H4 (cell line): ENCODE results near the gene ATF7IP. TPM values are rescaled to one million over a fixed set of nuclear protein-coding genes. Genes with fewer than 3 reads are reported as not detected.

ENCODE experiments used
- DNase-seq: peaks from one replicate; pipeline ENCODE4 v3.0.0-alpha.2; 2015; ENCODE audit warnings: low spot score
- total RNA-seq: library from RNA; depleted of rRNA; stranded (reverse); fragments of >200 nt; shearing (Covaris generic); gene quantifications from 2 replicates; pipeline ENCODE4 v1.2.3, GENCODE V29; 2014; rRNA removed

Gene ATF7IP
- total RNA-seq, 1 experiment from 2014 or later = 51.3 TPM

GRCh38 chr12:14482886-14483285 is 117.4 kb downstream of the ATF7IP start:
- DNase-seq = no peak

GRCh38 chr12:14495326-14495725 is 129.8 kb downstream of the ATF7IP start:
- no peak for DNase-seq

GRCh38 chr12:14505626-14506596 is 140.4 kb downstream of the ATF7IP start:
- DNase-seq = no peak

- no peak for DNase-seq
Measured at GRCh38 chr12:14510574-14510973, 145.1 kb downstream of the ATF7IP start.

GRCh38 chr12:14514154-14514842 is 148.8 kb downstream of the ATF7IP start:
- no peak for DNase-seq

GRCh38 chr12:14514946-14515345 is 149.5 kb downstream of the ATF7IP start:
- DNase-seq = no peak

GRCh38 chr12:14521822-14522221 is 156.3 kb downstream of the ATF7IP start:
- DNase-seq = no peak

GRCh38 chr12:14525964-14526363 is 160.5 kb downstream of the ATF7IP start:
- DNase-seq = no peak

- DNase-seq = no peak
Measured at GRCh38 chr12:14532152-14532551, 166.7 kb downstream of the ATF7IP start.

GRCh38 chr12:14537088-14537487 is 171.6 kb downstream of the ATF7IP start:
- no peak for DNase-seq

GRCh38 chr12:14540801-14541462 is 175.4 kb downstream of the ATF7IP start:
- DNase-seq = no peak

- DNase-seq = no peak
Measured at GRCh38 chr12:14545144-14546124, 180.0 kb downstream of the ATF7IP start.

GRCh38 chr12:14547571-14547970 is 182.1 kb downstream of the ATF7IP start:
- no peak for DNase-seq

- no peak for DNase-seq
Measured at GRCh38 chr12:14548609-14549008, 183.1 kb downstream of the ATF7IP start.

Other genes with a start within 250 kb of the ATF7IP start
- not detected in 2 replicates for gene PLBD1, start 202.2 kb downstream of the ATF7IP start, total RNA-seq